Naive thymus-derived CD8-positive, alpha-beta T cell (primary cell): Measurements from ENCODE around the gene AKR7A2. TPM values are rescaled to one million over a fixed set of nuclear protein-coding genes. Genes with fewer than 3 reads are reported as not detected.
A peak's percentile ranks its signal among the peaks of the same experiment; 100 is the strongest.
"Not testable (repeated sequence)": the region's sequence is repeated elsewhere in the genome, so short reads cannot be mapped to it uniquely, and the experiment has no call there.

Source experiments
- ATAC-seq, 2 donors: fragments of 150-1000 bp; cut with Tn5 transposase in 1 of 2; sonication (Bioruptor Pico), chemical (Tn5 transposase) in 1 of 2; 1 replicate in 1 of 2; 2 replicates in 1 of 2; pipeline ENCODE4 v1.10.0; 2021; ENCODE audit warnings: mild to moderate bottlenecking in 2 of 2, moderate library complexity in 2 of 2
- POLR2A ChIA-PET: fragments of 350-600 bp; sonication (Branson Sonifier 250); formaldehyde crosslinking; loops from one replicate; lab custom pipeline; 2021; ENCODE audit warnings: antibody characterized with exemption; lab: Charles Lee
- DNase-seq, 10 donors: peaks; one replicate each; pipeline versions ENCODE4 v3.0.0 to v3.0.0-alpha.2; 2020 to 2022
- H3K27ac Mint-ChIP-seq, 10 donors: one replicate each; pipeline ENCODE4 v1.8.0; 2020 to 2022; ENCODE audit warnings: mild to moderate bottlenecking in 10 of 10, mixed read lengths in 10 of 10, moderate library complexity in 4 of 10, inconsistent platforms in 1 of 10
- H3K27me3 Mint-ChIP-seq, 5 donors: one replicate each; pipeline ENCODE4 v1.8.0; 2021 to 2022; ENCODE audit warnings: mixed read lengths in 5 of 5
- H3K36me3 Mint-ChIP-seq, 3 donors: one replicate each; pipeline ENCODE4 v1.8.0; 2020 to 2022; ENCODE audit warnings: mixed read lengths in 3 of 3, mild to moderate bottlenecking in 2 of 3, inconsistent platforms in 1 of 3
- H3K4me1 Mint-ChIP-seq, 4 donors: one replicate each; pipeline ENCODE4 v1.8.0; 2021 to 2022; ENCODE audit warnings: mixed read lengths in 4 of 4
- H3K4me3 Mint-ChIP-seq, 10 donors: one replicate each; pipeline ENCODE4 v1.8.0; 2020 to 2022; ENCODE audit warnings: mild to moderate bottlenecking in 10 of 10, mixed read lengths in 10 of 10, moderate library complexity in 6 of 10, inconsistent platforms in 1 of 10
- H3K9me3 Mint-ChIP-seq, 9 donors: one replicate each; pipeline ENCODE4 v1.8.0; 2020 to 2022; ENCODE audit warnings: mixed read lengths in 9 of 9, mild to moderate bottlenecking in 3 of 9, inconsistent platforms in 1 of 9, moderate library complexity in 1 of 9
- polyA plus RNA-seq, 3 donors: library from polyadenylated mRNA; unstranded; fragments of 300-500 nt; fragmentation: Illumina TruSeq; gene quantifications; one replicate each; pipeline ENCODE4 v1.2.3, GENCODE V29; 2021
- total RNA-seq, 8 experiments: library from RNA in 2 of 8; stranded (reverse) in 2 of 8; gene quantifications; one replicate each; pipeline ENCODE4 v1.2.3 and lab custom pipeline; 2021 to 2026

AKR7A2 gene
- total and polyA plus RNA-seq, 5 experiments from 2014 or later = 24.8 to 116 (median 99.3) TPM

DNA sequence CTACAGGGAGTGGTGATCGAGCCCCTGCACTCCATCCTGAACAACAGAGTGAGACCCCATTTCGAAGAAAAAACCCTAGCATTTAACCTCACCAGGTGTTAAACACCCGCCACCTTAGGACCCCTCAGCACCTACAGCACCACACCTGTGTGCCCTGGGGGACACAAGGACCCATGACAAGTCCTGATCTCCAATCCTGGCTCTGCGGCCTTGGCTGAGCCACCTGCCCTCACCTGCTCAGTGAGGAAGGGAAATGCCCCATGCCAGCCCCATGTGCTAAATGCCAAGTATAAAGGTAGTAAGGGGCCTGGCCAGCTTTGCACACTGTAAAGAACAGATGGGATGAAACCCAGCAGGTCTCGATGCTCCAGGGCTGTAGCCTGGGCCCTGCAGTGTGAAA, 49.2 kb downstream of the AKR7A2 start:
- DNase-seq = no peak
- ATAC-seq = no peak
- H3K27ac Mint-ChIP-seq = peak overlapping the region in 2 of 10 donors; percentile 59 to 66
- no peaks in the 10 kb centered on the region for H3K4me1 Mint-ChIP-seq
- H3K36me3 Mint-ChIP-seq = peaks cover 0 to 28% (median 0%) of the 10 kb centered on the region in 3 donors
- no peaks in the 10 kb centered on the region for H3K27me3 Mint-ChIP-seq
- H3K9me3 Mint-ChIP-seq = no peaks in the 10 kb centered on the region
- POLR2A ChIA-PET = no interaction called here
- H3K4me3 Mint-ChIP-seq = no peak overlapping the region

DNA sequence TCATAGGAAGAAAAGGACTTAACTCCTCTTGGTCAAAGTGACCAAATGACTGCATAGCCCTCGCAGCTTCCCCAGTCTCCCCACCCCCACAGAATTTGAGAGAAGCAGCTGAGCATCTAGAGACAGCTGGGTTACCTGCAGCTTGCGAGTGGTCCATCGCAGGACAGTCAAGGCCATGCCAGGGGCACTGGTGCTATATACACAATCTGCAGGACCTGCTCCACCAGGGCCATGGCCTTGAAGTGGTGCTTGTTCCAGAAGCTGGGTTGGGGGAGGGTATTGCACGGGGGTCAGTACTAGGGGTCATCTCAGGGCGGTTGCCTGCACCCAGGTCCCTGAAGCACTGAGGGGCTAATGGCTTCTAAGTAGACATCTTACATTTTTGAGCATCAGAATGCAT, 49.9 kb downstream of the AKR7A2 start:
- DNase-seq (no peak), ATAC-seq (no peak)
- Mint-ChIP-seq H3K36me3 (peaks cover 0 to 35% (median 3%) of the 10 kb centered on the region in 3 donors), H3K27ac (peak overlapping the region in 1 of 10 donors; percentile 66), H3K27me3 (no peaks in the 10 kb centered on the region), H3K9me3 (no peaks in the 10 kb centered on the region), H3K4me1 (peaks cover 0 to 1% (median under 1%) of the 10 kb centered on the region in 4 donors), H3K4me3 (no peak overlapping the region)
- POLR2A ChIA-PET = no interaction called here

DNA sequence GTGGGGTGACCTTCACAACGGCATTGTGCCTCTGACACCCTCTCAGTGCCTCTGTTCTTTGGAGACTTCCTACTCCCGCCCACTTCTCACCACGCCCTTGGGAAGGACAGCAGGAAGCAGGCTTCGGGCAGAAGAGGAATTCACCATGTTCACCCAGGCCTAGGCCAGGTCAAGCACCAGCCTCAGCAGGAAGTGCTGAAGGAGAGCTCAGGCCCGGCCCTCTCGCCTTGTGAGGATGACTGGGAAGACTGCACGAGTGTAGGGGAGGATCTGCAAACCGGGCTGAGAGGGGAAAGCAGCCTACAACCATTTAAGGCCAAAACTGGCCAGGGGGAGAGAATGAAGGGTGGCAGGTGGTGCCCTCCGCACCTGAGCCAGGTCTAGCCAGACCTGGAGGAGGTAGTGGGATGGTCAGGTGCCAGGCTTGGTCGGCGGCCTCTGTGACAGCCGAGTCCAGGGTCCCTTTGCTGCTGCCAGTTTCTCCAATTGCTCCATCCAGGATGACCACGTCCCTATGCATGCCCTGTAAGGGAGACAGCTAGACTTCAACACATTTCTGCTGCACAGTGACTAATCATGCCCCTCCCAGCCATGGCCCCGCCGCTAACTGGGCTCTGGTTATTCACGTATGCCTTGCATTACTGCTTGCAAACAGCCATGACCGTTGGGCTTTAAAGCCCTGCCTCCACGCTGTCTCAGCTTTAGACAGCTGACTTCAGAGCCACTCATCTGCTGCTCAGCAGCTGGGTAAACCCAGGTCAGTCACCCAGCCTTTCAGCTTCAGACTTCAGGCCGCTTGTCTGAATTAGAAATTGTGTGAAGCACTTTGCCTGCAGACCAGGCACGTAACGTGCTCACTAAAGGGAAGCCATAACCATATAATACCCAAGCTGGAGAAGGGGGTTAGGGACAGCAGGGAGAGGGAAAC, 51.5 kb downstream of the AKR7A2 start:
- peaks cover 0 to 3% (median 2%) of the 10 kb centered on the region in 4 donors for H3K4me1 Mint-ChIP-seq
- no peak overlapping the region for H3K27ac Mint-ChIP-seq
- no peaks in the 10 kb centered on the region for H3K9me3 Mint-ChIP-seq
- POLR2A ChIA-PET = interaction anchor here (0.6 kb wide), 1 partner anchor 27 kb away, joined by 4 read pairs; no protein-coding TSS in a partner anchor
- H3K36me3 Mint-ChIP-seq = peaks cover 0 to 49% (median 4%) of the 10 kb centered on the region in 3 donors
- DNase-seq (no peak), ATAC-seq (no peak)
- no peak overlapping the region for H3K4me3 Mint-ChIP-seq
- H3K27me3 Mint-ChIP-seq = no peaks in the 10 kb centered on the region

DNA sequence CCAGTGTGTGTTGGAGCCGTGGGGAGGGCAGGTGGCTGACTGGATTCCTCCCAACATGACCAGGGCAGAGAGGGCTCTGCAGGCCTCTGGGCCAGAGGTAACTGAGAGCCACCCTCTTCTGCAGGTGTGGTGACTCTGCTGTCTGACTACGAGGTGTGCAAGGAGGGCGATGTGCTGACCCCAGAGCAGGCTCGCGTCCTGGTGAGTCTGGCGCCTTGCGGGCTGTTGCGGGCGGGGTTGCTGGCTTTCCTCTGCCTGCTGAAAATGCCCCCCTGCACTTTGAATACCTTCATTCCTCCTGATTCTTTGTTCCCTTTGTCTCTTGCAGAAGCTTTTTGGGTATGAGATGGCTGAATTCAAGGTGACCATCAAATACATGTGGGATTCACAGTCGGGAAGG, 53.6 kb downstream of the AKR7A2 start:
- Mint-ChIP-seq H3K4me1 (peaks cover 6 to 20% (median 7%) of the 10 kb centered on the region in 4 donors), H3K36me3 (peaks cover 0 to 57% (median 4%) of the 10 kb centered on the region in 3 donors), H3K27ac (peak overlapping the region in 1 of 10 donors; percentile 9), H3K27me3 (no peaks in the 10 kb centered on the region), H3K4me3 (no peak overlapping the region), H3K9me3 (no peaks in the 10 kb centered on the region)
- DNase-seq = no peak
- no peak for ATAC-seq
- POLR2A ChIA-PET = no interaction called here

DNA sequence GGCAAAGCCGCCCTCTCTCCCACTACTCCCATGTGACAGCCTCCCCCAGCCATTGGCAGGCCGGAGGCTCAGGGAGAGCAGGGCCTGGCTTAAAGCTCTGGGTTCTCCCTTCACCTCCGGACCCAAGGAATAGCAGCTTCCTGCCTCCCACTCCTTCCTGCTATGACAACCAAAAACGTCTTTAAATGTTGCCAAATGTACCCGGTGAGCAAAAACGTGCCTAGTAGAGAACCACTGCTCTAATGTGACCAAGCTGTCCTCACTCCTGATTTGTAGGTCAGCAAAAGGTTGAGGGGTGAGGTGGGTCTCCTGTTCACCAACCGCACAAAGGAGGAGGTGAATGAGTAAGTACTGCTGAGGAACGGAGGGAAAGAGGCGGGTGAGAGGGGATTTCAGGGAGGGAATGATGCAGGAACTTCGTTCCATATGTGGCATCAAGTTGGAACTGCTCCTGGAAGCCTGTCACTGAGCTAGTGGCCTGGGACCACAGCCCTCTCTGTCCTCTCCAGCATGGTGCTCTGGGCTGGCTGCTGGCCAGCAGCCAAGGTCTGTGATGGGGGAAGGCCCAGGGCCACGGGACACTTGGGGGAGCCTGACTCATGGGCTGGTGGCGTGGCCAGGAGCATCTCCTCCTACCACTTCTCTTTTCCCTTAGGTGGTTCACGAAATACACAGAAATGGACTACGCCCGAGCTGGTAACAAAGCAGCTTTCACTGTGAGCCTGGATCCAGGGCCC, 54.6 kb downstream of the AKR7A2 start:
- Mint-ChIP-seq H3K4me1 (peaks cover 13 to 29% (median 14%) of the 10 kb centered on the region in 4 donors), H3K9me3 (no peaks in the 10 kb centered on the region), H3K36me3 (peaks cover 0 to 57% (median 4%) of the 10 kb centered on the region in 3 donors), H3K27me3 (no peaks in the 10 kb centered on the region), H3K4me3 (peak overlapping the region in 1 of 10 donors; percentile 60), H3K27ac (peak overlapping the region in 3 of 10 donors; percentile 51 to 78 (median 58))
- POLR2A ChIA-PET = interaction anchor here (1.0 kb wide), 1 partner anchor 9 kb away, joined by 3 read pairs; no protein-coding TSS in a partner anchor
- DNase-seq (no peak), ATAC-seq (no peak)

DNA sequence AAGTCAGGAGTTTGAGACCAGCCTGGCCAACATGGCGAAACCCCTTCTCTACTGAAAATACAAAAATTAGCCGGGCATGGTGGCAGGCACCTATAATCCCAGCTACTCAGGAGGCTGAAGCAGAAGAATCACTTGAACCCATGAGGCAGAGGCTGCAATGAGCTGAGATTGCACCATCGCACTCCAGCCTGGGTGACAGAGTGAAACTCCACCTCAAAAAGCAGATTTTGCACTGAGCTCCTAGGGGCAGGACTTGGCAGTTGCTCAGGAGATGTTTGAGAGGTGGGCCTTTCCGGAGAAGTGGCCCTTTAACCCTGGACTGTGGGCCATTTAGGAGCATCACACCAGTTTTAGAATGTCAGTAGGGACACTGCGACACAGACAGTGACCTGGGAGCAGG, 55.6 kb downstream of the AKR7A2 start:
- DNase-seq, H3K27me3 Mint-ChIP-seq, H3K9me3 Mint-ChIP-seq, H3K4me3 Mint-ChIP-seq, ATAC-seq, H3K27ac Mint-ChIP-seq, POLR2A ChIA-PET: not testable (repeated sequence)
- peaks cover 13 to 32% (median 20%) of the 10 kb centered on the region in 4 donors for H3K4me1 Mint-ChIP-seq
- peaks cover 0 to 57% (median 4%) of the 10 kb centered on the region in 3 donors for H3K36me3 Mint-ChIP-seq

DNA sequence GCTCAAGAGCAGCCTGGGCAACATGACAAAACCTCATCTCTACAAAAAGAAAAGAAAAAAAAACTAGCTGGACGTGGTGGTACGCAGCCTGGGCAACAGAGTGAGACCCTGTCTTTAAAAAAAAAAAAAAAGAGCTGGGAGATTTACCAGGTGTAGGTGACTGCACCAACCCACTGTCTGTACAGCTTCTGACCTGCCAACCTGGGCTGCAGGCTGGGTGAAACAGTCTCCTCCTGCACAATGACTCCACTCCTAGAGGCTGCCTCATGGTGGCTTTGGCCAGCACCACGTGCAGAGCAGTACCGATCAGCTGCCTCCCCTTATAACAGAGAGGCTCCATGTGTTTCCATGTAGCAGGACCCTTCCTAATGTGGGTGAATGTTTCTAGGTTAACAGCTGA, 56.7 kb downstream of the AKR7A2 start:
- no peak for ATAC-seq
- POLR2A ChIA-PET = no interaction called here
- no peaks in the 10 kb centered on the region for H3K9me3 Mint-ChIP-seq
- no peak overlapping the region for H3K4me3 Mint-ChIP-seq
- H3K27me3 Mint-ChIP-seq = no peaks in the 10 kb centered on the region
- H3K27ac Mint-ChIP-seq = peak overlapping the region in 2 of 10 donors; percentile 33 to 57
- peaks cover 15 to 41% (median 29%) of the 10 kb centered on the region in 4 donors for H3K4me1 Mint-ChIP-seq
- H3K36me3 Mint-ChIP-seq = peaks cover 0 to 53% (median 4%) of the 10 kb centered on the region in 3 donors
- DNase-seq = no peak

DNA sequence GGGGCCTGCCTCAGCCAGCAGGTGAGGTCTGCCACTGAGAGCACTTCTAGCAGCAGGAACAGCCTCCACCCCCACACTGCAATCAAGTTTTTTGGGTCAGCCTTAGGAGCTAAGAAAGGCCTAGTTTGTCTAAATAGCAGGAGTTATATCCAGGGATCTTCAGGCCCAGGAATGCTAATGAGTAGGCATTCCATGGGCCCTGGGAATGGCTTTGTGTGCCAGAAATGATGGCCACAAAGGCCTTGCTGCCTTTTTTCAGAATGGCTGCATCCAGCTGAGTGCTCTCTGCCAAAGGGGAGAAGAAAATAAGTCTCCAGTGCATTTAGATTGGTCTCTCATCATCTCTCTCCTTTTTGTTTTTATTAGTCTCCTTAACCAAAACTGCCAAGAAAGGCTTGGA, 57.5 kb downstream of the AKR7A2 start:
- POLR2A ChIA-PET = no interaction called here
- no peak overlapping the region for H3K27ac Mint-ChIP-seq
- ATAC-seq = no peak

More for the DNA sequence above, 57.5 kb downstream of the AKR7A2 start:
- no peaks in the 10 kb centered on the region for H3K27me3 Mint-ChIP-seq
- H3K4me1 Mint-ChIP-seq = peaks cover 15 to 47% (median 32%) of the 10 kb centered on the region in 4 donors
- no peak for DNase-seq
- H3K4me3 Mint-ChIP-seq = no peak overlapping the region
- H3K36me3 Mint-ChIP-seq = peaks cover 0 to 45% (median 4%) of the 10 kb centered on the region in 3 donors
- no peaks in the 10 kb centered on the region for H3K9me3 Mint-ChIP-seq

Other genes starting within 250 kb of the AKR7A2 start
- gene UBR4, start 101.9 kb downstream of the AKR7A2 start, total RNA-seq = 100 to 1,000 TPM; 147 to 156 TPM
- gene UBR4, start 101.9 kb downstream of the AKR7A2 start, polyA plus RNA-seq = 10 to 100 TPM; 10.2 to 23.0 (median 17.0) TPM
- 10 to 100 TPM; 37.9 to 38.9 TPM for gene EMC1, start 60.6 kb downstream of the AKR7A2 start, total RNA-seq
- gene EMC1, start 60.6 kb downstream of the AKR7A2 start, polyA plus RNA-seq = 10 to 100 TPM; 16.1 to 22.4 (median 21.0) TPM
- 10 to 100 TPM; 27.6 to 38.0 TPM for gene MRTO4, start 60.3 kb downstream of the AKR7A2 start, total RNA-seq
- gene MRTO4, start 60.3 kb downstream of the AKR7A2 start, polyA plus RNA-seq = 10 to 100 TPM; 24.7 to 37.4 (median 34.7) TPM
- gene AKR7A3, start 23.4 kb downstream of the AKR7A2 start, total RNA-seq = 1 to 10 TPM in 1 of 2 experiments, under 1 TPM in 1; 0.96 to 1.5 TPM
- under 1 TPM in 1 of 3 donors, not detected in 2; 0.08 TPM for gene AKR7A3, start 23.4 kb downstream of the AKR7A2 start, polyA plus RNA-seq
- 1 to 10 TPM; 4.8 to 6.4 TPM for gene SLC66A1, start 182 bp upstream of the AKR7A2 start, total RNA-seq
- gene SLC66A1, start 182 bp upstream of the AKR7A2 start, polyA plus RNA-seq = 1 to 10 TPM; 3.1 to 4.3 (median 3.7) TPM
- 100 to 1,000 TPM; 268 to 289 TPM for gene CAPZB, start 173.4 kb upstream of the AKR7A2 start, total RNA-seq
- gene CAPZB, start 173.4 kb upstream of the AKR7A2 start, polyA plus RNA-seq = 100 to 1,000 TPM; 475 to 592 (median 562) TPM